Nephron (organoid): Measurements from ENCODE around the gene EFS.
"Not testable (repeated sequence)": the region's sequence is repeated elsewhere in the genome, so short reads cannot be mapped to it uniquely, and the experiment has no call there.

Experiments used
- H3K27ac Mint-ChIP-seq, 3 experiments: 2 replicates each; pipeline ENCODE4 v1.8.0; 2020; ENCODE audit warnings: mixed read lengths in 3 of 3, mild to moderate bottlenecking in 2 of 3, moderate library complexity in 1 of 3
- H3K27me3 Mint-ChIP-seq: 2 replicates; pipeline ENCODE4 v1.8.0; 2021; ENCODE audit warnings: low read depth, mild to moderate bottlenecking, moderate library complexity, mixed read lengths
- H3K36me3 Mint-ChIP-seq: 2 replicates; pipeline ENCODE4 v1.8.0; 2020; ENCODE audit warnings: low read depth, mixed read lengths
- H3K4me1 Mint-ChIP-seq: 2 replicates; pipeline ENCODE4 v1.8.0; 2020; ENCODE audit warnings: mixed read lengths
- H3K4me3 Mint-ChIP-seq, 3 experiments: 2 replicates each; pipeline ENCODE4 v1.8.0; 2020; ENCODE audit warnings: mild to moderate bottlenecking in 3 of 3, mixed read lengths in 3 of 3, moderate library complexity in 2 of 3
- H3K9me3 Mint-ChIP-seq: 2 replicates; pipeline ENCODE4 v1.8.0; 2020; ENCODE audit warnings: mixed read lengths
- CTCF ChIP-seq, 3 experiments: fragments of 200-600 bp; sonication (generic); IDR thresholded peaks; one replicate each; pipeline ENCODE4 v1.5.0; 2021; ENCODE audit warnings: antibody characterized with exemption in 3 of 3; ENCODE audit not compliant: unreplicated experiment in 3 of 3

The EFS gene

GRCh38 chr14:23402296-23403138, 37.5 kb upstream of the EFS start:
- TF ChIP-seq CTCF (IDR thresholded peaks at IDR 0.05; ENCODE audit: unreplicated experiment in 3 of 3), result no peak
- Mint-ChIP-seq H3K4me3 (no peak overlapping the region), H3K36me3 (no peaks in the 10 kb centered on the region), H3K4me1 (peaks cover 6% of the 10 kb centered on the region), H3K9me3 (no peaks in the 10 kb centered on the region), H3K27me3 (peaks cover 12% of the 10 kb centered on the region), H3K27ac (no peak overlapping the region)

GRCh38 chr14:23401291-23401690, 36.3 kb upstream of the EFS start:
- Mint-ChIP-seq H3K4me1 (peaks cover 6% of the 10 kb centered on the region), H3K27me3 (peaks cover 12% of the 10 kb centered on the region), H3K9me3 (no peaks in the 10 kb centered on the region), H3K36me3 (no peaks in the 10 kb centered on the region), H3K4me3 (no peak overlapping the region), H3K27ac (no peak overlapping the region)
- no peak for TF ChIP-seq CTCF (IDR thresholded peaks at IDR 0.05; ENCODE audit: unreplicated experiment in 3 of 3)

- not testable (repeated sequence) for H3K36me3 Mint-ChIP-seq, H3K9me3 Mint-ChIP-seq, H3K4me1 Mint-ChIP-seq, H3K27ac Mint-ChIP-seq, H3K4me3 Mint-ChIP-seq
- peaks cover 12% of the 10 kb centered on the region for H3K27me3 Mint-ChIP-seq
Observed at GRCh38 chr14:23400496-23401149, 35.7 kb upstream of the EFS start.

GRCh38 chr14:23399591-23399990, 34.6 kb upstream of the EFS start:
- no peak overlapping the region for H3K27ac Mint-ChIP-seq
- H3K36me3 Mint-ChIP-seq, result no peaks in the 10 kb centered on the region
- H3K9me3 Mint-ChIP-seq, result no peaks in the 10 kb centered on the region
- no peak for TF ChIP-seq CTCF (IDR thresholded peaks at IDR 0.05; ENCODE audit: unreplicated experiment in 3 of 3)
- H3K4me3 Mint-ChIP-seq, result no peak overlapping the region
- H3K27me3 Mint-ChIP-seq, result peaks cover 12% of the 10 kb centered on the region
- peaks cover 6% of the 10 kb centered on the region for H3K4me1 Mint-ChIP-seq

GRCh38 chr14:23399136-23399535, 34.2 kb upstream of the EFS start:
- no peaks in the 10 kb centered on the region for H3K9me3 Mint-ChIP-seq
- H3K4me3 Mint-ChIP-seq, result no peak overlapping the region
- peaks cover 12% of the 10 kb centered on the region for H3K27me3 Mint-ChIP-seq
- H3K36me3 Mint-ChIP-seq, result no peaks in the 10 kb centered on the region
- TF ChIP-seq CTCF (IDR thresholded peaks at IDR 0.05; ENCODE audit: unreplicated experiment in 3 of 3), result no peak
- peaks cover 6% of the 10 kb centered on the region for H3K4me1 Mint-ChIP-seq
- no peak overlapping the region for H3K27ac Mint-ChIP-seq

GRCh38 chr14:23398348-23398747, 33.4 kb upstream of the EFS start:
- H3K27ac Mint-ChIP-seq, result no peak overlapping the region
- TF ChIP-seq CTCF (IDR thresholded peaks at IDR 0.05; ENCODE audit: unreplicated experiment in 3 of 3), result no peak

More at GRCh38 chr14:23398348-23398747, 33.4 kb upstream of the EFS start:
- Mint-ChIP-seq H3K9me3 (no peaks in the 10 kb centered on the region), H3K4me3 (no peak overlapping the region), H3K27me3 (peaks cover 14% of the 10 kb centered on the region), H3K36me3 (no peaks in the 10 kb centered on the region), H3K4me1 (peaks cover 6% of the 10 kb centered on the region)
